Measurements from ENCODE around the gene LRRIQ4. TPM values are rescaled to one million over a fixed set of nuclear protein-coding genes. Genes with fewer than 3 reads are reported as not detected.

The LRRIQ4 gene
- total RNA-seq = under 0.01 and 0.29 TPM in 2 replicates

GRCh38 chr3:169812332-169813235 lies at the start of gene LRRIQ4, which contains the start of gene LRRC34:
Gene LRRIQ4, plus strand, starts transcription at chr3:169812870. Its CDS starts 9,052 bp downstream, at chr3:169821922.
Gene LRRC34, minus strand, starts transcription at chr3:169812904. Its CDS starts 356 bp downstream, at chr3:169812548.
- peak within 1 kb of the TSS; percentile 52 for H3K27ac ChIP-seq (ENCODE audit: low read depth, low read length)

GRCh38 chr3:169764312-169764881 lies 48.3 kb upstream of the LRRIQ4 start:
- peak; percentile 77 for DNase-seq (ENCODE audit: insufficient read length, low spot score, missing footprints)
- no peaks in the 10 kb centered on the region for H3K79me2 ChIP-seq (ENCODE audit: insufficient read depth, low read length)
- H3K36me3 ChIP-seq (ENCODE audit: insufficient read depth, low read length) = no peaks in the 10 kb centered on the region
- H3K4me1 ChIP-seq (ENCODE audit: insufficient read depth, low read length) = peaks cover 11% of the 10 kb centered on the region
- no peak for TF ChIP-seq CTCF (IDR thresholded peaks at IDR 0.05; ENCODE audit: extremely low read depth, low read depth, low read length)
- H4K20me1 ChIP-seq (ENCODE audit: insufficient read depth, low read length) = no peaks in the 10 kb centered on the region
- peak overlapping the region; percentile 94 for H3K4me2 ChIP-seq (ENCODE audit: insufficient read depth, low read length)
- peak overlapping the region; percentile 94 for H3K4me3 ChIP-seq (ENCODE audit: insufficient read depth, low read length)
- H3K9me3 ChIP-seq (ENCODE audit: low read depth, low read length) = no peaks in the 10 kb centered on the region
- peak overlapping the region; percentile 86 for H2AFZ ChIP-seq (ENCODE audit: low read length)
- H3K27me3 ChIP-seq (ENCODE audit: insufficient read depth, low read length) = no peaks in the 10 kb centered on the region
- H3K27ac ChIP-seq (ENCODE audit: low read depth, low read length) = peak overlapping the region; percentile 85

More at GRCh38 chr3:169812332-169813235, at the start of gene LRRIQ4, which contains the start of gene LRRC34:
- TF ChIP-seq CTCF (IDR thresholded peaks at IDR 0.05; ENCODE audit: extremely low read depth, low read depth, low read length) = no peak
- no peaks in the 10 kb centered on the region for H3K27me3 ChIP-seq (ENCODE audit: insufficient read depth, low read length)
- peak within 1 kb of the TSS; percentile 98 for H2AFZ ChIP-seq (ENCODE audit: low read length)
- H4K20me1 ChIP-seq (ENCODE audit: insufficient read depth, low read length) = no peaks in the 10 kb centered on the region
- peaks cover 16% of the 10 kb centered on the region for H3K4me1 ChIP-seq (ENCODE audit: insufficient read depth, low read length)
- DNase-seq (ENCODE audit: insufficient read length, low spot score, missing footprints) = peak; percentile 91
- peak within 1 kb of the TSS; percentile 85 for H3K4me2 ChIP-seq (ENCODE audit: insufficient read depth, low read length)
- H3K9me3 ChIP-seq (ENCODE audit: low read depth, low read length) = peaks cover 1% of the 10 kb centered on the region
- no peaks in the 10 kb centered on the region for H3K79me2 ChIP-seq (ENCODE audit: insufficient read depth, low read length)
- H3K36me3 ChIP-seq (ENCODE audit: insufficient read depth, low read length) = no peaks in the 10 kb centered on the region
- H3K4me3 ChIP-seq (ENCODE audit: insufficient read depth, low read length) = peak within 1 kb of the TSS; percentile 78

- H3K4me1 ChIP-seq (ENCODE audit: insufficient read depth, low read length) = peaks cover 9% of the 10 kb centered on the region
- peak within 1 kb of the TSS; percentile 85 for H3K27ac ChIP-seq (ENCODE audit: low read depth, low read length)
- H3K4me3 ChIP-seq (ENCODE audit: insufficient read depth, low read length) = peak within 1 kb of the TSS; percentile 94
- no peaks in the 10 kb centered on the region for H3K36me3 ChIP-seq (ENCODE audit: insufficient read depth, low read length)
- H3K4me2 ChIP-seq (ENCODE audit: insufficient read depth, low read length) = peak within 1 kb of the TSS; percentile 94
- no peak for TF ChIP-seq CTCF (IDR thresholded peaks at IDR 0.05; ENCODE audit: extremely low read depth, low read depth, low read length)
- no peaks in the 10 kb centered on the region for H3K79me2 ChIP-seq (ENCODE audit: insufficient read depth, low read length)
- H4K20me1 ChIP-seq (ENCODE audit: insufficient read depth, low read length) = no peaks in the 10 kb centered on the region
- no peaks in the 10 kb centered on the region for H3K9me3 ChIP-seq (ENCODE audit: low read depth, low read length)
- no peaks in the 10 kb centered on the region for H3K27me3 ChIP-seq (ENCODE audit: insufficient read depth, low read length)
- DNase-seq (ENCODE audit: insufficient read length, low spot score, missing footprints) = peak; percentile 97
- peak within 1 kb of the TSS; percentile 96 for H2AFZ ChIP-seq (ENCODE audit: low read length)
These were observed 47.6 kb upstream of the LRRIQ4 start, which contains the start of gene TERC for GRCh38 chr3:169764882-169765612. Gene TERC, minus strand, starts transcription at chr3:169765060.
